GM19238 (cell line): Measurements from ENCODE around the gene ORC4.
"Not testable (repeated sequence)": the region's sequence is repeated elsewhere in the genome, so short reads cannot be mapped to it uniquely, and the experiment has no call there.

Experiments used
- DNase-seq: peaks from one replicate; pipeline ENCODE4 v3.0.0; 2011; ENCODE audit warnings: low spot score; ENCODE audit not compliant: insufficient read length

ORC4 gene

DNA sequence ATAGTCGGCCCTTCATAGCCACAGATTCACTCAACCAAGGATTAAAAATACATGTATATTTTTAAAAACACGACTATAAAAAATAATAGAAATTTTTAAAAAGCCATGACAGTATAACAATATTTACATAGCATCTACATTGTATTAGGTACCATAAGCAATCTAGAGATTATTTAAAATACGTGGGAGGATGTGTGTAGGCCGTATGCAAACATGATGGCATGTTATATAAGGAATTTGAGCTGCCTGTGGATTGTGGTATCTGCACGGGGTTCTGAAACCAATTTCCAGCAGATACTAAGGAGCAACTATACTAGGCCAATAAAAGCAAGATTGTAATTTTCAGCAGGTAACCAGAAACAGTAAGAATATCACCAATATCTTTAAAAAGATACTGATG is 5.9 kb downstream of the ORC4 start:
- DNase-seq = no peak

DNA sequence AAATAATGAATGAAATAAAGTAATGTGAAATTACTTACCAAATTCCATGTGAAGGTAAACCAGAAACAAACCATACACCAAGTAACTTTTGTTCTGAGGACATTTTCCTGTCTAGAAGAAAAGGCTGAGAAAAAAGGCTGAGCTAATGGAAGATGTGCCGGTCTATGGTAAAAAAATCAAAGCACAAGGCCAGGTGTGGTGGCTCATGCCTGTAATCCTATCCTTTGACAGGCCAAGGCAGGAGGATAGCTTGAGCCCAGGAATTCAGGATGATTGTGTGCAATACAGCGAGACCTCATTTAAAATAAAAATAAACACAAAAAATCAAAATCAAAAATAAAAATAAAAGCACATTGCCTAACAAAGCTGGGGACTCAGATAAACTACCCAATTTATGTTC is 6.7 kb downstream of the ORC4 start:
- no peak for DNase-seq

DNA sequence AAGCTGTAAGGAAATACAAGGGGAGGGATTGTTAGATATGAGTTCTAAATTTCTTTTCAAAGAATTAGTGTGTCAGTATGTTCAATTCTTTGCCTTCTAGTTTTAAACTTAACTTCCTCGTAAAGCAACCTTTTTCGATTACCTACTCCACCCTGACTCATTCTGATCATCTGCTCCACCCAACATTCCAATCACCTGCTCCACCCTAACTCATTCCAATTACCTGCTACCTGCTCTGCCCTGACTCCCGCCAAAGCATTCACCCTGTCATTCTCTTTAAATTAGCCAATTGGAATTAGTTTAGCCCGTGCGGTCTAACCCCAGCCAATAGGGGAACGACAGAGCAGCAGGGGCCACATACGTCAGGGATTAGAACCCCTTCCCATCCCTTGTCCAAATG is 12.1 kb downstream of the ORC4 start:
- not testable (repeated sequence) for DNase-seq

DNA sequence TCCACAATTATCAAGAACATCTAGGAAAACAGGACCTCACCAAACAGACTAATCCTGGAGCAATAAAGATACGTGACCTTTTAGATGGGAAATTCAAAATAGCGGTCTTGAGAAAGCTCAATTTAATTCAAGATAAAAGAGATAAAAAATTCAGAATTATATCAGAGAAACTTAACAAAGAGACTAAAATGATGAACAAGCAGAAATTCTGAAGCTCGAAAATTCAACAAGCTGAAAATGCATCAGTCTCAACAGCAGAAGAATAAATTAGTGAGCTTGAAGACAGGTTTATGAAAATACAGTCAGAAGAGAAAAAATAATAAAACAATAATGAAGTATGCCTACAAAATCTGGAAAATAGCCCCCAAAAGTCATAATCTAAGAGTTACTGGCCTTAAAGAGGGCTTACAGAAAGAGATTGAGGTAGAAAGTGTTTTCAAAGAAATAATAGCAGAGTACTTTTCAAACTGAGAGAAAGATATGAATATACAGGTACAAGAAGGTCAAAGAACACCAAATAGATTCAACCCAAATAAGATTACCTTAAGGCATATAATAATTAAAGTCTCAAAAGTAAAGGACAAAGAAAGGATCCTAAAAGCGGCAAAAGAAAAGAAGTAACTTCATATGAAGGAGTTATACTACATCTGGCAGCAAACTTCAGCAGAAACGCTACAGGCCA is 13.2 kb downstream of the ORC4 start:
- no peak for DNase-seq

DNA sequence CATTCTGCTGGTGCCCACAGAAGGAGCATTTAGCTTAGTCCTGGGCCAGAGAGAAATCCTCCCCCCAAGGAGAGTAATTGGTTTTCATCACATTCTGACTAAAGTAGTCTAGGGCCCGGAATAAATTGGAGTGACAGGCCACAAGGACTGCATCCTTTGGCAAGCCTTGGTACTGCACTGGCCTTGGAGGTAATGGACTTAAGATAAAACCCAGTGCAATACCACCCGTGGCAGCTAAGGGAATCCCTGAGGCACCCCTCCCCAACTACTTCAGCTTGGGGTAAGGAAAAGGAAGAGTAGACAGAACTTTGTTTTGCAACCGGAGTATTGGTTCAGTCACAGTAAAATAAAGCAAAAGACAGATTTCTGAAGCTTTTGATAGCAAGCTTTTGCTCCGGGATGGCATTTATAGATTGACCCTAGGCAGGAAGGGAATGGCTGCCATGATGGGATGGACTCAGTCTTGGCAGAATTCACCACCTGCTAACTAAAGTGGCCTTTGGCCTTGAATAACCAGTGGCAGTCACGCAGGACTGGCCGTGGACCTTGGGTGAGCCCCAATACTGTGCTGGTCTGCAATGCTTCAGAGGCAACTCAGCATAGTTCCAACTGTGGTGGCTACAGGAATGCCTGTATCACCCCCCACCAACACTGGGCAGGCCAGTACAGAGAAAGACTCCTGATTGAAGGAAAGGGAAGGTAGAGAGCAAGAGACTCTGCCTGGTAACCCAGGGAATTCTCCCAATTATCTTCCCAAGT is 14.1 kb downstream of the ORC4 start:
- DNase-seq = no peak

DNA sequence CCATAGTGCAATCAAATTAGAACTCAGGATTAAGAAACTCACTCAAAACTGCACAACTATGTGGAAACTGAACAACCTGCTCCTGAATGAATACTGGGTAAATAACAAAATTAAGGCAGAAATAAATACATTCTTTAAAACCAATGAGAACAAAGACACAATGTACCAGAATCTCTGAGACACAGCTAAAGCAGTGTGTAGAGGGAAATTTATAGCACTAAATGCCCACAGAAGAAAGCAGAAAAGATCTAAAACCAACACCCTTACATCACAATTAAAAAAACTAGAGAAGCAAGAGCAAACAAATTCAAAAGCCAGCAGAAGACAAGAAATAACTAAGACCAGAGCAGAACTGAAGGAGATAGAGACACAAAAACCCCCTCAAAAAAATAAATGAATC is 18.1 kb downstream of the ORC4 start:
- DNase-seq = not testable (repeated sequence)

DNA sequence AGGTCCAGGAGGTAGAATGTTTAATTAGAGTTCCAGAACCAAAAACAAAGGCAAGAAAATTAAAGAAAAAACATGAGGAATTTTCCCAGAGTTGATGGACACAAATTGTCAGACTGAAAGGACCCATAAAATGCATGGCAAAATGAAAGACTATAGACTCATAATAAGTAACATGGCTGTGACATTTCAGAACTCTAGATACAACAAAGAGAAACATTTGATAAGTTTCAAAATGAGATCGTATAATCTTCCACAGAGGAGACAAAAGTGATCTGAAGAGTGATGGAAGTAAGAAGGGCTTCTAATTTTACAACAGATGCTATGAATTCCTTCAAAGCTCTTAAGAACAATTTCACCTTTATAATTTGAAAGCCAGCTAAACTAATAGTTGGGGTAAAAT is 20.4 kb downstream of the ORC4 start:
- no peak for DNase-seq

DNA sequence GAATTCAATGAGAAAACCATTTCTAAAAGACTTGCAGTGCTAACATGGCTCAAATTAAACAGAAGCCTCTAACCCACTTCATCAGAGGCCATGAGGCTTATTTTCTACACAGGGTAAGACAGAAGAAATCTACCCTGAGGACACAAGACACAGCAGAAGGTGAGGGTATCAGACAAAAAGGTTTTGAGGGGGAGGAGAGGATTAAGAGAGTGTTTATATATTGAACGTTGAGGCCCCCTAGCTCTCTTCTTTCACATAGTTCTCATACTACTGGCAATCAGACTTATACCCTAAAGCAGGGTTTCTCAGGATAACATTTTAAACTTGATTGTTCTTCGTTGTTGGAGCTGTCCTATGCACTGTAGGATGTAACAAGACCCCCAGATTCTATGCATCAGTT is 21.4 kb downstream of the ORC4 start:
- no peak for DNase-seq

DNA sequence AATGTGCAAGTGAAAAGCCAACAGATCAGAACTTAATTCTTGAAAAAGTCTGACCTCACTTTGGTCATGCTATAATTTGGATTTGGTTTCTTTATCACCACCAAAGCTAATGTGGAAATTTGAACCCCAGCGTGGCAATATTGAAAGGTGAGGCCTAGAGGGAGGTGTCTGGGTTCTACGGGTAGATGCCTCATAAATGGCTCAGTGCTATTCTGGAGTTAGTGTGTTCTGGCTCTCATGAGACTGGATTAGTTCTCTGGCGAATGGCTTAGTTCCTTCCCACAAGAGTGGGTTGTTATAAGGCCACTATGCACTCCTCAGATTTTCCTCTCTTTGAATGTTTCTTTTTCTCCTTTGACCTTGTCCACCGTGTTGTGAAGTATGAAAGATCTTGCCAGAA is 22.3 kb downstream of the ORC4 start:
- no peak for DNase-seq

DNA sequence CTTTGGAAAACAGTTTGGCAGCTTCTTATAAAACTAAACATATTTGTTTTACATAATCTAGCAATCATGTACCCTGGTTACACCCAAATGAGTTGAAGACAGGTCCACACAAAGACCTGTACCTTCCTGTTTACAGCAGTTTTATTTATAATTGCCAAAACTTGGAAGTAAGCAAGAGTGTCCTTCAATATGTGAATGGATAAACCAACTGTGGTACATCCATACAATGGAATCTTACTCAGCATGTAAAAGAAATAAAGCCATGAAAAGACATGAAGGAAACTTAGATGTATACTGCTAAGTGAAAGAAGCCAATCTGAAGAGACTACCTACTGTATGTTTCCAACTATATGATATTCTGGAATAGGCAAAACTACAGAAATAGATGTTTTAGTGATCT is 23.7 kb downstream of the ORC4 start:
- DNase-seq = no peak

DNA sequence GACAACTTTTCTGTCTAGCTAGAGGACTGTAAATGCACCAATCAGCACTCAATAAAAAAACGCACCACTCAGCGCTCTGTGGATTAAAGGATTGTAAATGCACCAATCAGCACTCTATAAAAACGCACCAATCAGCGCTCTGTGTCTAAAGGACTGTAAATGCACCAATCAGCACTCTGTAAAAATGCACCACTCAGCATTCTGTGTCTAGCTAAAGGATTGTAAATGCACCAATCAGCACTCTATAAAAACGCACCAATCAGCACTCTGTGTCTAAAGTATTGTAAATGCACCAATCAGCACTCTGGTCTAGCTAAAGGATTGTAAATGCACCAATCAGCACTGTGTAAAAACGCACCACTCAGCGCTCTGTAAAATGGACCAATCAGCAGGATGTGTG is 25.6 kb downstream of the ORC4 start:
- not testable (repeated sequence) for DNase-seq

DNA sequence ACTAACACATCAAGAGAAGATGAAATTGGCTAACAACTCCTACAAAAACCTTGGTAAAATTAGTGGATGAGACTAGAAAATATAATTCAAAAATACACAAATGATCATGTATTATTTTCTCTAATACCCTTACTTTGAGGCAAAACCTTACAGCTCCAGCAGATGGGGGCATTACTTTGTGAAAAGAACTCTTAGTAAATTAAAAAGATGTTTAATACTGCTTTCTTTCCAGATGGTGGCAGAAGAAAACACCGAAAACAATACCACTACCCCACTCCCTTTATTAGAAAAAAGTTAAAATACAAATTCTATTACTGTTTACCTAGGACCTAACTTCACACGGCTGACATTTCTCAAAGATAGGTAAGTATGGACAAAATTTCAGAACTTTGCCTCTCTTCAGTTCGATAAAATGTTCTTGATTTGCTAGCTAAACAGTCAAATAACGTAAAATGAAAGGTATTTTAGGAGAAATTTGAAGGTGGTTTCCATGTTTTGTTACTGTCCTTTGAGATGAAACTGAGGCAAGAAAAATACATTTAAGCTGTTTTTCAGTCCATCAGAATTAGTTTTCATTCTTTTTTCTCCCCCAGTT is 30.6 kb downstream of the ORC4 start:
- peak; percentile 17 for DNase-seq

DNA sequence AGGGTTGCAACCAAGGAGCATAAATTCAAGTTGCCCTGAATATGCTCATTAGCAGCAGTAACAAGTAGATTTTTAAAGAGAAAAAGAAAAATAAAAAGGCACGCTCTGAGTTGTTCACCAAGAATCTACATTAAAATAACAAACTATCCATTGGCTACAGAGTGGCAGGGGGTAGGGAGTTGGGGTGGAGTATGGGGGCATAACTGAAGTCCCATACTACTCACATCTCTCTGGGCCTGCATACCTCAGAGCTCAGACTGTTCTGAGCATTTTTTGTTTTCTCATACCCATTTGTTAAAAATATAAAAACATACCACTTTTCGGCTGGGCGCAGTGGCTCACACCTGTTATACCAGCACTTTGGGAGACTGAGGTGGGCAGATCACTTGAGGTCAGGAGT is 31.4 kb downstream of the ORC4 start:
- no peak for DNase-seq

DNA sequence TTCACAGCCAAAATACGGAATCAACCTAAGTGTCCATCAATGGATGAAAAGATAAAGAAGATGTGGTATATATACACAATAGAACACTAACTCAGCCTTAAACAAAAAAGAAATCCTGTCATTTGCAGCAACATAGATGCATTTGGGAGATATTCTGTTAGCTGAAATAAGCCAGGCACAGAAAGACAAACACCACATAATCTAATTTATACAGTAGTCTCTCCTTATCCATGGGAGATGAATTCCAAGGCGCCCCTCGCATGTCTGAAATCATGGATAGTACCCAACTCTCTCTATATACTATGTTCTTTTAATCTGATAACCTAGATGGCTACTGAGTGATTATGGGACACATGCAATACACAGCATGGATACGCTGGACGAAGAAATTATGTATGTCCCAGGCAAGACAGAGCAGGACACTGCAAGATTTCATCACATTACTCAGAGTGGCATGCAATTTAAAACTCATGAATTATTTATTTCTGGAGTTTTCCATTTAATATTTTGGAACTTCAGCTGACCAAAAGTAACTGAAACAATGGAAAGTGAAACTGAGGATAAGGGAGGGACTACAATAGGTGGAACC is 39.5 kb downstream of the ORC4 start:
- no peak for DNase-seq

DNA sequence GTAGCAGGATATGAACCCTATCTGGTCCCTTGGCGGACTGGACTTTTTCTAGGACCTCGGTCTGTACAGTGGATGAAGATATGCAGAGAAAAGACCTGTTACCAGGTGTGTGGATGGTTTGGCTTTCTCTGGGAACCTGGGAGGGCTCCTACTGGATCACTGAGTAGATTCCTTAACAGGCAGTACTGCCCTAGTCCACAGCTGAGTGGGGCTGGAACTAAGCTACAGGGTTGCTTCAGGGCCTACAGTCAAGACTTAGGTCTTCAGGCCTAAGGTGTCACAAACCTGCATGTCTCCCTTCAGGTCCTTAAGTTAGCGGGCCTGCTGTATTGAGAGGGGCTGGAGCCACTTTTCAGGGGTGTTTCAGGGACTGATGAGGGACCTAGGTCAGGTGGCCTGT is 42.9 kb downstream of the ORC4 start:
- no peak for DNase-seq

DNA sequence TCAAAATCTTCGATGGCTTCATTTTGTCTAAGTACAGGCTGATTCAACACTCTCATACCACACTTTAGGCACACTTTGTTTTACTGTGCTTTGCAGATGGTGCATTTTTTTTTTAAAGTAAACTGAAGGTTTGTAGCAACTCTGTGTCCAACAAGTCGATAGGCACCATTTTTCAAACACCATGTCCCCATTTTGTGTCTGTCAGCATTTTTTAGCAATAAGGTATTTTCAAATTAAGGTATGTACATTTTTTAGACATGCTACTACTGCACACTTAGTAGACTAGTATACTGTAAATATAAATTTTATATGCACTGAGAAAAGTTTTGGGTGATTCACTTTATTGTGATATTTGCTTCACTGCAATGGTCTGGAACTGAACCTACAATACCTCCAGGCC is 44.4 kb downstream of the ORC4 start:
- DNase-seq = no peak

DNA sequence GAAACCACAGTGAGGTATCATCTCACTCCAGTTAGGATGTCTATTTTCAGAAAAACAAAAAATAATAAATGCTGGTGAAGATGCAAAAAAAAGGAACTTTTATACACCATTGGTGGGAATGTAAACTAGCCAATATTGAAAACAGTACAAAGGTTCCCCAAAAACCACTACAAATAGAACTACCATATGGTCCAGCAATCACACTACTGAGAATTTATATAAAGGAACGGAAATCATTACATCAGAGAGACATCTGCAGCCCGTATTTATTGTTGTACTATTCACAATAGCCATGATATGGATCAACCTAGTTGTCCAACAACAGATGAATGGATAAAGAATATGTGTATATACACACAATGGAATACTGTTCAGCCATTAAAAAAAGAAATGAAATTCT is 52.0 kb downstream of the ORC4 start:
- no peak for DNase-seq

DNA sequence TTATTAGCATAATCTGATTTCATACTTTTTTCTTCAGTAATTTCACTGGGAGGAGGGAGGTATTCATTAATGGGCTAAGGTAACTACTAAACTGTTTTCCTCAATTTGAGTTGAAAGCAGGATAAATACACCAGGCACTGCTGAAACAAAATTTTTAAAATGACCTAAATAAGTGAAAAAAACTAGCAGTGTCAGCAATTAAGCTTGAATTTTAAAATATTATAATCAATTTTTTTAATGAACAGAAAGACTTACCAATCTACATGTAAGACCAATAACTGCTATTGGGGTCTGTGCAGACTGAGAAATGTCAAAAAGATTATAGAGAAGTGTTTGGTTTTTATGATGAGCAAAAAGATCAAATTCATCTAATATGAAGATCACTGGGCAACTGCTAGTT is 68.4 kb downstream of the ORC4 start:
- no peak for DNase-seq

DNA sequence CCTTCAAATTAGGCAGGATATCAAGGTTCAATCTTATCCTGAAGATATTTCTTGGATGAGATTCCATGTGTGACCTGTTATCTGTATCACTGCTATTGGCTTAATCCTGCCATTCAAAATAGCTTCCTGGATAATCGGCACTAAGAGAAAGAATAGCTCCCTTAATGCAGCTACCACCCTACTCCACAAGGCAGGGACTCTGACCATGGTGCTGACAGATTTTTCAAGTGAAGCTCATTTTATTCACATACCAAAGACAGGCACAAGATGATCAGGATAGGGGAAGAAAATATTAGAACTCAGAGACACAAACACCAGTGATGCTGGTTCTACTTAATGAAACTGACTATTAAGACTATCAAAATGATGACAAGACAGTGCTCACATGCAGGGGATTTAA is 74.9 kb downstream of the ORC4 start:
- no peak for DNase-seq

DNA sequence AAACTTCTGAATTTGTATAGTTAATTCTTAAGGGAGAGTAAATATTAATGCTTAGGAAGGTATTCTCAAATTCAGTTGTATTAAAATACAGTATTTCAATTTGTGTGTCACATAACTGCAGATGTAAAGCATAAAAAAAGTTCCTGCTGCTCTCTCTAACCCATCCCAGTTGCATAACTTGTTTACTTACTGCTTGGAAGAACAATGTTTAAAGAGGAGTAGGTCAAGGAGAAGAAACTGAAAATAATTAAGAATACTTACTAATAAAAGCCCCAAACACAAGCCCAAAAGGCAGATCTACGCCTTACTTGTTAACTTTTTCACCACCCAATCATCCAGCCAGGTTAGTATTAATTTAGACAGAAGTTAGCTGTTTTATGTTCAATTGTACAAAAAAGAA is 81.2 kb downstream of the ORC4 start:
- DNase-seq = no peak

DNA sequence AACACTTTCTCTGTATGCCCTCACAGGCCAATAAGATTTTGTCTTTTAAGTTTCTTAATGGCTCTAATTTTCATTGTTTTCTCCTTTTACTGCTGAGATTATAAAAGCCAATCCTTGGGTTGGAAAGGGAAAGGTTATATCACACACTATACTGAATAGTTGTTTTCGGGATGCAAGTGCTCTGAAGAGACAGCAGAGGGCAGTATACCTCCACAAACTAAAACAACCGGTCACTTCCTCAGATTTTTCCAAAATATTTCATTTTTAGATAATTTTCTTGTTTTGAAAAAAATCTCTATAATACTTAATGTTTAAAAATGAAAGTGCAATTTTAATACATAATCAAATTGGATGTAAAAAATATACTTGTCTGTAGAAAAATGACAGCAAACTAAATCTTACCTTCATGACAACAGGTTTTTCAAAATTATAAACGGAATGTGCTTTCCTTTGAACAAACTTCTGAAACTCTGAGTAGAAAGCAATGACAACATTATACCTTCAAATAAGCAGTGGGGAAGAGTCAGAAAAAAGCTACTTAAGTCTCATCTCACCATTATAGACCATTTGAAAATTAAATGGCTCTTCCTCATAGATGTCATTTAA is 82.7 kb downstream of the ORC4 start:
- DNase-seq = no peak
